ENCODE measurements around the gene IGFBP2. TPM values are rescaled to one million over a fixed set of nuclear protein-coding genes. Genes with fewer than 3 reads are reported as not detected.
A peak's percentile ranks its signal among the peaks of the same experiment; 100 is the strongest.

The IGFBP2 gene
- total and polyA plus RNA-seq, 4 donors, result 88.8 to 1,119 (median 352) TPM

- TF ChIP-seq GABPA (IDR thresholded peaks at IDR 0.05 in 1 of 2, conservative IDR thresholded peaks at IDR 0.05 in 1 of 2) (no peak), SP1 (IDR thresholded peaks at IDR 0.05) (no peak), TAF1 (conservative IDR thresholded peaks at IDR 0.05) (no peak), RAD21 (IDR thresholded peaks at IDR 0.05) (no peak), HNF4A (conservative IDR thresholded peaks at IDR 0.05) (no peak)
Measured at GRCh38 chr2:216701544-216701943, 68.3 kb downstream of the IGFBP2 start (continued).

GRCh38 chr2:216702756-216703155, 69.5 kb downstream of the IGFBP2 start:
- no peaks in the 10 kb centered on the region for H3K36me3 ChIP-seq (ENCODE audit: control insufficient read depth in 4 of 4, insufficient read depth in 3 of 4, low read depth in 1 of 4, low read length in 3 of 4)
- no peak overlapping the region for H3K4me3 ChIP-seq (ENCODE audit: low read depth in 1 of 3, low read length in 3 of 3)
- no peak for TF ChIP-seq HNF4A (conservative IDR thresholded peaks at IDR 0.05)
- no peak for TF ChIP-seq EGR1 (IDR thresholded peaks at IDR 0.05; ENCODE audit: low read depth in 2 of 2)
- TF ChIP-seq ZBTB33 (IDR thresholded peaks at IDR 0.05), result no peak
- TF ChIP-seq RAD21 (IDR thresholded peaks at IDR 0.05), result no peak
- no peak for TF ChIP-seq MAX (IDR thresholded peaks at IDR 0.05)
- no peak for TF ChIP-seq FOXA1 (IDR thresholded peaks at IDR 0.05)
- no peak for TF ChIP-seq GABPA (IDR thresholded peaks at IDR 0.05 in 1 of 2, conservative IDR thresholded peaks at IDR 0.05 in 1 of 2)
- TF ChIP-seq JUND (IDR thresholded peaks at IDR 0.05), result no peak
- peaks cover 0 to 3% (median 0%) of the 10 kb centered on the region in 4 donors for H3K27me3 ChIP-seq (ENCODE audit: control insufficient read depth in 4 of 4, insufficient read depth in 4 of 4, low read length in 3 of 4)
- whole genome bisulfite sequencing, result 78% methylated on average over 1 of the region's 1 CpG
- no peaks in the 10 kb centered on the region for H3K4me1 ChIP-seq (ENCODE audit: control insufficient read depth in 4 of 4, insufficient read depth in 4 of 4, low read length in 3 of 4)
- H3K9me3 ChIP-seq (ENCODE audit: control insufficient read depth in 4 of 4, low read length in 3 of 4), result no peaks in the 10 kb centered on the region
- DNase-seq (ENCODE audit: low spot score), result no peak
- H3K9ac ChIP-seq (ENCODE audit: low read depth in 1 of 2, low read length in 2 of 2), result no peak overlapping the region
- H3K27ac ChIP-seq (ENCODE audit: low read depth in 1 of 2, low read length in 2 of 2), result no peak overlapping the region

- no peak overlapping the region for H3K9ac ChIP-seq (ENCODE audit: low read depth in 1 of 2, low read length in 2 of 2)
- no peak overlapping the region for H3K4me3 ChIP-seq (ENCODE audit: low read depth in 1 of 3, low read length in 3 of 3)
- WGBS, result 85% methylated on average over 11 of the region's 11 CpGs
- no peaks in the 10 kb centered on the region for H3K36me3 ChIP-seq (ENCODE audit: control insufficient read depth in 4 of 4, insufficient read depth in 3 of 4, low read depth in 1 of 4, low read length in 3 of 4)
- no peaks in the 10 kb centered on the region for H3K27me3 ChIP-seq (ENCODE audit: control insufficient read depth in 4 of 4, insufficient read depth in 4 of 4, low read length in 3 of 4)
- DNase-seq (ENCODE audit: low spot score), result no peak
- peaks cover 0 to 4% (median 1%) of the 10 kb centered on the region in 4 donors for H3K9me3 ChIP-seq (ENCODE audit: control insufficient read depth in 4 of 4, low read length in 3 of 4)
- TF ChIP-seq ATF3 (IDR thresholded peaks at IDR 0.05) (no peak), RXRA (IDR thresholded peaks at IDR 0.05) (peak in 1 of 2 donors; percentile 10), ZBTB33 (IDR thresholded peaks at IDR 0.05) (no peak), HNF4A (conservative IDR thresholded peaks at IDR 0.05) (no peak), NR2F2 (IDR thresholded peaks at IDR 0.05) (peak; percentile 35)
- H3K4me1 ChIP-seq (ENCODE audit: control insufficient read depth in 4 of 4, insufficient read depth in 4 of 4, low read length in 3 of 4), result no peaks in the 10 kb centered on the region
- peak overlapping the region in 1 of 2 donors; percentile 31 for H3K27ac ChIP-seq (ENCODE audit: low read depth in 1 of 2, low read length in 2 of 2)
Measured at GRCh38 chr2:216710551-216711301, 77.5 kb downstream of the IGFBP2 start.
